ENCODE measurements around the gene KCNN4.

KCNN4 gene

DNA sequence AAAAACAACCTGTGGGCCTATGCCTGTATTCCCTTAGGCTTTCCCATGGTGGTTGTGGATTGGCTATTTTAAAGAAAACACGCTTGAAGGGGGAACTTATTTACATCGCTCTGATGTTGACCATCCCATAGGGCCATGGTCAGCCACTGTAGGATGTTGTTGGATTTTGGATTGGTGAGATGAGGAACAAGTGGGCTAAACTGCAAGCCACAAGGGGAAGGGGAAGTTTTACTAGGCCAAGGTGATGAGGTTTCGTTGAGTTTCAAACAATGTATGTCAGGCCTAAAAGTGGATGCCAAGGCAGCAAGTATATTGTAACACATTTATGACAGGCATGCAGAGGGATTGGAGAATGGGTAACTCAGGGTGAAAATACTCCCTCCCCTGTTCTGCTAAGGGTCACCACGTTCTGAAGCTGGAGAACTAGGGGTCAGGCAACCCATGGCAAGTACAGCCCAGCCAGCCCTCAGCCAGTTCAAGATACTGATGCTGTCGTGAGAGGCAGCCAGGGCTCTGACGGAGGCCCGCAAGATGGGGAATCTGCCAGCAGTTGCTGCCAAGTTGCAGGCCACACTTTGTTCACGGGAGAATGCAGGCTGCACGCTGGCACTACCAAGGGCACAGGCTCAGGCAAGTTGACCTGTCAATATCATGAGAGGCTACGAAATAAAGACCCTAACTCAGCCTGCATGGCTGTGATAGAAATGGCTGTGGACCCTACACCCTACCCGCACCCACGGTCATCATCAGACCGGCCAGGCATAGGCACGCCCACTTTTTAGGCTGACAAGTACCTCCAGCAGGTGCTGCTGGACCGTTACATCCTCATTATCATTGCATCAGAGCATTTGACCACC, 53.8 kb downstream of the KCNN4 start:
- peaks cover 34% of the 10 kb centered on the region for H3K36me3 ChIP-seq (ENCODE audit: insufficient read depth, low read length)
- no peaks in the 10 kb centered on the region for H3K79me2 ChIP-seq (ENCODE audit: insufficient read depth, low read length)
- no peaks in the 10 kb centered on the region for H3K9me3 ChIP-seq (ENCODE audit: insufficient read depth, low read length, severe bottlenecking)
- H2AFZ ChIP-seq (ENCODE audit: low read depth, low read length), result no peak overlapping the region
- no peak overlapping the region for H3K4me2 ChIP-seq (ENCODE audit: insufficient read depth, low read length)
- H3K9ac ChIP-seq (ENCODE audit: low read depth, low read length), result no peak overlapping the region
- H3K27ac ChIP-seq (ENCODE audit: low read length), result no peak overlapping the region
- no peak for ATAC-seq (ENCODE audit: insufficient read depth, low read depth)
- H3K27me3 ChIP-seq (ENCODE audit: insufficient read depth, low read length, poor library complexity), result no peaks in the 10 kb centered on the region
- TF ChIP-seq EZH2 (IDR thresholded peaks at IDR 0.05; ENCODE audit: borderline replicate concordance, low read depth, low read length, severe bottlenecking), result no peak
- TF ChIP-seq, protein P1, sequence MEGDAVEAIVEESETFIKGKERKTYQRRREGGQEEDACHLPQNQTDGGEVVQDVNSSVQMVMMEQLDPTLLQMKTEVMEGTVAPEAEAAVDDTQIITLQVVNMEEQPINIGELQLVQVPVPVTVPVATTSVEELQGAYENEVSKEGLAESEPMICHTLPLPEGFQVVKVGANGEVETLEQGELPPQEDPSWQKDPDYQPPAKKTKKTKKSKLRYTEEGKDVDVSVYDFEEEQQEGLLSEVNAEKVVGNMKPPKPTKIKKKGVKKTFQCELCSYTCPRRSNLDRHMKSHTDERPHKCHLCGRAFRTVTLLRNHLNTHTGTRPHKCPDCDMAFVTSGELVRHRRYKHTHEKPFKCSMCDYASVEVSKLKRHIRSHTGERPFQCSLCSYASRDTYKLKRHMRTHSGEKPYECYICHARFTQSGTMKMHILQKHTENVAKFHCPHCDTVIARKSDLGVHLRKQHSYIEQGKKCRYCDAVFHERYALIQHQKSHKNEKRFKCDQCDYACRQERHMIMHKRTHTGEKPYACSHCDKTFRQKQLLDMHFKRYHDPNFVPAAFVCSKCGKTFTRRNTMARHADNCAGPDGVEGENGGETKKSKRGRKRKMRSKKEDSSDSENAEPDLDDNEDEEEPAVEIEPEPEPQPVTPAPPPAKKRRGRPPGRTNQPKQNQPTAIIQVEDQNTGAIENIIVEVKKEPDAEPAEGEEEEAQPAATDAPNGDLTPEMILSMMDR (IDR thresholded peaks at IDR 0.05; ENCODE audit: borderline replicate concordance, extremely low read depth, low read length, poor library complexity, severe bottlenecking), result no peak
- H3K4me3 ChIP-seq (ENCODE audit: low read depth in 1 of 2, low read length in 2 of 2), result no peak overlapping the region
- no peaks in the 10 kb centered on the region for H3K4me1 ChIP-seq (ENCODE audit: insufficient read depth, low read length)
- no peaks in the 10 kb centered on the region for H4K20me1 ChIP-seq (ENCODE audit: insufficient read depth, low read length)
- DNase-seq, result no peak

DNA sequence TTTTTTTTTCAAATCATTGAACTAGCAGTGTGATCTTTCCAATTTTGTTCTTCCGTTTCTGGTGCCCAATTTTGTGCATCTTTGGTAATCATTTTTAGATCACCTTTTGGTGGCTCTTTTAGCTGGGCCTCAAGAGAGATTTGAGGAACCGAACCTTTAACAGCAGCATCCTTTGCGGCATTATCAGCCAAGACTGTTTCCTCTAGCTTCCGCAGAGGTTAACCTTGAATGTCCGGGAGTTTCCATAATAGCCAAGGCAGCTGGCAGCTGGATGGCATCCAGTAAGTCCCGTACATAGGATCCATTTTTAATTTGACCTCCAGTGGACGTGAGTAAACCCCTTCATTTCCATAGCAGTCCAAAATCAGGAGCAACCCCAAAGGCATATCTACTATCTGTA, 55.3 kb downstream of the KCNN4 start:
- Histone ChIP-seq H3K9me3 (ENCODE audit: insufficient read depth, low read length, severe bottlenecking) (no peaks in the 10 kb centered on the region), H4K20me1 (ENCODE audit: insufficient read depth, low read length) (no peaks in the 10 kb centered on the region), H3K79me2 (ENCODE audit: insufficient read depth, low read length) (no peaks in the 10 kb centered on the region), H3K27ac (ENCODE audit: low read length) (no peak overlapping the region), H2AFZ (ENCODE audit: low read depth, low read length) (no peak overlapping the region), H3K27me3 (ENCODE audit: insufficient read depth, low read length, poor library complexity) (no peaks in the 10 kb centered on the region), H3K4me2 (ENCODE audit: insufficient read depth, low read length) (no peak overlapping the region), H3K4me3 (ENCODE audit: low read depth in 1 of 2, low read length in 2 of 2) (no peak overlapping the region), H3K4me1 (ENCODE audit: insufficient read depth, low read length) (no peaks in the 10 kb centered on the region), H3K36me3 (ENCODE audit: insufficient read depth, low read length) (peaks cover 21% of the 10 kb centered on the region), H3K9ac (ENCODE audit: low read depth, low read length) (no peak overlapping the region)
- no peak for ATAC-seq (ENCODE audit: insufficient read depth, low read depth)
- DNase-seq, result no peak
- TF ChIP-seq, protein P1 (IDR thresholded peaks at IDR 0.05; ENCODE audit: borderline replicate concordance, extremely low read depth, low read length, poor library complexity, severe bottlenecking), result no peak
- no peak for TF ChIP-seq EZH2 (IDR thresholded peaks at IDR 0.05; ENCODE audit: borderline replicate concordance, low read depth, low read length, severe bottlenecking)

DNA sequence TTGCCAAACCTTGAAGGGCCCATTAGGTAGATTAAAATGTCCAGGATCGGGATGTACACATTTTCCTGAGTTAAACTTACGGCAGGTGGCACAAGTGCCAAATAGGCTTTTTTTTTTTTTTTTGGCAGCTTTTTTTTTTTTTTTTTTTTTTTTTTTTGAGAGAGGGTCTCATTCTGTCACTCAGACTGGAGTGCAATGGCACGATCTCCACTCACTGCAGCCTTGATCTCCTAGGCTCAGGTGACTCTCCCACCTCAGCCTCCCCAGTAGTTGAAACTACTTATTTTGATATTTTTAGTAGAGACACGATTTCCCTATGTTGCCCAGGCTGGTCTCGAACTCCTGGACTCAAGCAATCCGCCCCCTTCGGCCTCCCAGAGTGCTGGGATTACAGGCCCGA, 55.9 kb downstream of the KCNN4 start:
- no peak overlapping the region for H2AFZ ChIP-seq (ENCODE audit: low read depth, low read length)
- no peak overlapping the region for H3K9ac ChIP-seq (ENCODE audit: low read depth, low read length)
- no peaks in the 10 kb centered on the region for H3K27me3 ChIP-seq (ENCODE audit: insufficient read depth, low read length, poor library complexity)
- H3K27ac ChIP-seq (ENCODE audit: low read length), result no peak overlapping the region
- H4K20me1 ChIP-seq (ENCODE audit: insufficient read depth, low read length), result no peaks in the 10 kb centered on the region
- ATAC-seq (ENCODE audit: insufficient read depth, low read depth), result no peak
- H3K4me3 ChIP-seq (ENCODE audit: low read depth in 1 of 2, low read length in 2 of 2), result no peak overlapping the region
- no peaks in the 10 kb centered on the region for H3K79me2 ChIP-seq (ENCODE audit: insufficient read depth, low read length)
- no peaks in the 10 kb centered on the region for H3K4me1 ChIP-seq (ENCODE audit: insufficient read depth, low read length)
- H3K36me3 ChIP-seq (ENCODE audit: insufficient read depth, low read length), result peaks cover 16% of the 10 kb centered on the region
- H3K4me2 ChIP-seq (ENCODE audit: insufficient read depth, low read length), result no peak overlapping the region
- no peaks in the 10 kb centered on the region for H3K9me3 ChIP-seq (ENCODE audit: insufficient read depth, low read length, severe bottlenecking)
- no peak for TF ChIP-seq EZH2 (IDR thresholded peaks at IDR 0.05; ENCODE audit: borderline replicate concordance, low read depth, low read length, severe bottlenecking)
- TF ChIP-seq, protein P1 (IDR thresholded peaks at IDR 0.05; ENCODE audit: borderline replicate concordance, extremely low read depth, low read length, poor library complexity, severe bottlenecking), result no peak
- no peak for DNase-seq

Data from DND-41 (cell line).